Coronary artery (tissue), 2 donors: Measurements from ENCODE around the gene CCDC70.

Experiments used
- DNase-seq: peaks from one replicate; pipeline ENCODE4 v3.0.0-alpha.2; 2017; ENCODE audit warnings: low spot score
- H3K27ac ChIP-seq, 2 donors: fragments of 200-600 bp; sonication (generic); one replicate each; pipeline ENCODE4 v1.5.1; 2016 to 2019
- H3K4me3 ChIP-seq: fragments of 200-600 bp; sonication (generic); 2 replicates; pipeline ENCODE4 v1.5.1; 2016; ENCODE audit warnings: mild to moderate bottlenecking, moderate library complexity
- CTCF ChIP-seq: fragments of 200-600 bp; sonication (generic); IDR thresholded peaks from one replicate; pipeline ENCODE4 v1.5.1; 2019; ENCODE audit warnings: antibody characterized with exemption

Gene CCDC70

GRCh38 chr13:51844862-51845573 lies 16.8 kb upstream of the CCDC70 start, which contains the start of gene TMEM272:
Gene TMEM272 (minus strand): TSS chr13:51845177. CDS start chr13:51838530, 6,647 bp downstream.
- no peak within 1 kb of the TSS for H3K27ac ChIP-seq
- no peak for DNase-seq
- peak; percentile 46 for TF ChIP-seq CTCF
- peak within 1 kb of the TSS; percentile 42 for H3K4me3 ChIP-seq

GRCh38 chr13:51845574-51846318 lies 16.0 kb upstream of the CCDC70 start:
- DNase-seq, result no peak
- peak overlapping the region; percentile 42 for H3K4me3 ChIP-seq
- H3K27ac ChIP-seq, result no peak overlapping the region
- TF ChIP-seq CTCF, result no peak

- Histone ChIP-seq H3K27ac (no peak overlapping the region), H3K4me3 (no peak overlapping the region)
- no peak for TF ChIP-seq CTCF
- no peak for DNase-seq
Measured at GRCh38 chr13:51846756-51847155, 15.0 kb upstream of the CCDC70 start.

DNA sequence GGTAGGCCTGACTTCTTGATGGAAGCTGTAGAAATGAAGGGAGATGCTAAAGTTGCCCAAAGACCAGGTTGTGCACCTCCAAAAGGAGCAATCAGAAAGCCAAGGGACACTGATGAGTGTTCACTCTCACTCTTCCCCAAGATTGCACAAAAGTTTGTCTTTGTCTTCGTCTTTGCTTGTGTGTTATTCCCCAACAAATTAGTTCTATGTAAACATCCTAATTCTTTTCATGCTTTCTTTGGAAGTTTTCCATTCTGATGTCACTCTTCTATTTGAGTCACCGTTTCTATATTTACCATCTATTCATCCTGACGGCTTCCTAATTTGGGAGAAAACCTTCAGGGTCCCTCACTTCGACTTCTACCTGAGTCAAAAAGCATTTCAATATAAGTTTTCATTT lies 13.1 kb upstream of the CCDC70 start:
- no peak for DNase-seq
- Histone ChIP-seq H3K27ac (no peak overlapping the region), H3K4me3 (no peak overlapping the region)
- no peak for TF ChIP-seq CTCF

DNA sequence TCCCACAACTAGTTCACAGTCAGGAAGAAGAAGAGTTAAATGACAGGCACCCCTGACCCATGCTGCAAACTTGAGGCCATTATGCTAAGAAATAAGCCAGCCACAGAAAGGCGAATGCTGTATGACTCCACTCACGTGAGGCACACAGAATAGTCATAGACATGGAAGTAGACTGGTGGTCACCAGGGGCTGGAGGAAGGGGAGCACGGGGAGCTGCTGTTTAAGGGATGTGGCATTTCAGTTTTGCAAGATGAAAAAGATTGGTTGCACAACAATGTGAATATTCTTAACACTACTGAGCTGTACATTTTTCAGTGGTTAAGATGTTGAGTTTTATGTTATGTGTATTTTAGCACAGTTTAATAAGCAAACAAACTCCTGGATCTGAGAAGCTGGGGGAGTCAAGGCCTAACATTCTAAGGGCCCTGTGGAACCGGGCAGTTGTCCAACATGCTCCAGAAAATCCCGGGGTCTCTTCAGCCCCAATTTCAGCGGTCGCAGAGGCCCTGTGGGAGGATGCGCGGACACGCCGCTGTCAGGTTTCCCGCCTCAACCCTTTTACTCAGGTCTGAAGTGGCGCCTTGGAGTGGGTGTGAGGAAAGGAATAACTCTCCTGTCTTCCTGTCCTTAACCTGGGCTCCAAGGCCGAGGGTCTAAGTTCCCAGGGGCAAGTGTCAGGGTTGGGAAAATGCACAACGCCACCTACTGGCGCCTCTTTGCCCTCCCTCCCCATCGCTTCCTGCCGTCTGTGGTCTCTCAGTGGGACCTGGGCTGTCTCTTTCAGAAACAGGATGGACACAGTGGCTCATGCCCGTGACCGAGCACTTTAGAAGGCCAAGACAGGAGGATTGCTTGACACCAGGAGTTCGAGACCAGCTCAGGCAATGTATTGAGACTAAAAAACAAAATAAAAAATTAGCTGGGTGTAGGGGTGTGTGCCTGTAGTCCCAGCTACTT lies 12.3 kb upstream of the CCDC70 start:
- TF ChIP-seq CTCF, result no peak
- Histone ChIP-seq H3K27ac (no peak overlapping the region), H3K4me3 (no peak overlapping the region)
- DNase-seq, result no peak

- Histone ChIP-seq H3K27ac (no peak overlapping the region), H3K4me3 (no peak overlapping the region)
- no peak for TF ChIP-seq CTCF
- DNase-seq, result no peak
Measured at GRCh38 chr13:51856027-51856736, 5.6 kb upstream of the CCDC70 start.
